SK-N-MC (cell line): Measurements from ENCODE around the gene LRBA.

ENCODE experiments used
- EZH2 ChIP-seq: fragments of 200-600 bp; sonication (generic); IDR thresholded peaks from one replicate; pipeline ENCODE4 v1.6.1; 2017; ENCODE audit warnings: antibody characterized with exemption
- FOXP2 ChIP-seq: optimal IDR thresholded peaks from 2 replicates; pipeline ENCODE3; 2011; ENCODE audit warnings: mild to moderate bottlenecking, moderate library complexity; ENCODE audit not compliant: insufficient read depth; ENCODE audit errors: extremely low read length, control extremely low read depth
- POLR2AphosphoS5 ChIP-seq: IDR thresholded peaks from 2 replicates; pipeline ENCODE4 v1.6.1; 2012; ENCODE audit warnings: mild to moderate bottlenecking, low read depth, low read length, borderline replicate concordance

GRCh38 chr4:150572704-150573504, 442.2 kb downstream of the LRBA start:
- TF ChIP-seq EZH2 (no peak), POLR2AphosphoS5 (no peak), FOXP2 (no peak)
